ENCODE data around the gene C10orf90. TPM values are rescaled to one million over a fixed set of nuclear protein-coding genes. Genes with fewer than 3 reads are reported as not detected.

The C10orf90 gene
- total RNA-seq, 1 donor from 2014 or later, result not detected

DNA sequence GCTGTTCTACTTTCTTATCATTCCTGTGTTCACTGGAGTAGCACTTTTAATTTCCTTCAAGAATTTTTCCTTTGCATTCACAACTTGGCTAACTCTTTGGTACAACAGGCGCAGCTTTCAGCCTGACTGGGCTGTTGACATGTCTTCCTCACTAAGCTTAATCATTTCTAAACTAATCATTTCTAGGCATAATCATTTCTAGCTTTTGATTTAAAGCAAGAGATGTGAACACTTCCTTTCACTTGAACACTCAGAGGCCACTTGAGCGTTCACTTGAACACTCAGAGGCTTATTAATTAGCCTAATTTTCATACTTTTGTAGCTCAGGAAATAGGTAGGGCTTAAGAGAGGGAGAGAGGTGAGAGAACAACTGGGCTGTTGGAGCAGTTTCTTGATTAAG, 15.9 kb downstream of the C10orf90 start:
- ATAC-seq, result no peak
- TF ChIP-seq, protein P1, sequence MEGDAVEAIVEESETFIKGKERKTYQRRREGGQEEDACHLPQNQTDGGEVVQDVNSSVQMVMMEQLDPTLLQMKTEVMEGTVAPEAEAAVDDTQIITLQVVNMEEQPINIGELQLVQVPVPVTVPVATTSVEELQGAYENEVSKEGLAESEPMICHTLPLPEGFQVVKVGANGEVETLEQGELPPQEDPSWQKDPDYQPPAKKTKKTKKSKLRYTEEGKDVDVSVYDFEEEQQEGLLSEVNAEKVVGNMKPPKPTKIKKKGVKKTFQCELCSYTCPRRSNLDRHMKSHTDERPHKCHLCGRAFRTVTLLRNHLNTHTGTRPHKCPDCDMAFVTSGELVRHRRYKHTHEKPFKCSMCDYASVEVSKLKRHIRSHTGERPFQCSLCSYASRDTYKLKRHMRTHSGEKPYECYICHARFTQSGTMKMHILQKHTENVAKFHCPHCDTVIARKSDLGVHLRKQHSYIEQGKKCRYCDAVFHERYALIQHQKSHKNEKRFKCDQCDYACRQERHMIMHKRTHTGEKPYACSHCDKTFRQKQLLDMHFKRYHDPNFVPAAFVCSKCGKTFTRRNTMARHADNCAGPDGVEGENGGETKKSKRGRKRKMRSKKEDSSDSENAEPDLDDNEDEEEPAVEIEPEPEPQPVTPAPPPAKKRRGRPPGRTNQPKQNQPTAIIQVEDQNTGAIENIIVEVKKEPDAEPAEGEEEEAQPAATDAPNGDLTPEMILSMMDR (IDR thresholded peaks at IDR 0.05), result no peak
- H3K9me3 ChIP-seq, result no peaks in the 10 kb centered on the region
- no peaks in the 10 kb centered on the region for H3K27me3 ChIP-seq
- DNase-seq, result no peak
- intact Hi-C loops (cut with DNase I), result no loop called here
- H3K36me3 ChIP-seq, result no peaks in the 10 kb centered on the region
- no peak overlapping the region for H3K4me3 ChIP-seq
- no peak overlapping the region for H3K27ac ChIP-seq
- H3K4me1 ChIP-seq, result no peaks in the 10 kb centered on the region

DNA sequence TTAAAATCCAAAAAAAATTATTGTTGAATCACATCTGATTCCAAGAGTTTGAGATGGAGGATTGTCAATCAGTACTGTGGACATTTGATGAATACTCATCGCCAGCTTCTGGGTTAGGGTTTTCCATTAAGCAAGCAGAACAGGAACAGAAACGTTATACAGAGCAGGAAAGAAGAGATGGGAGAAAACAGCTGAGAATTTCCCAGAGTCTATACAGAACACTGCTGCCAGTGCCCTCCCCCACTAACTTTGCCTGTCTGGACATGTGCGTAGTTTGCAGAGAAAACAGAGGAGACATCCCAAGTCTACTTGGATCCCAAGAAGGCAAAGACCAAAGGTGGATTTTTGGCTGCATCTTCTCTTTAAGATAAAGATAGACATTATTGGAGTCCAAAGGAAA, 19.0 kb downstream of the C10orf90 start:
- ATAC-seq (no peak), DNase-seq (no peak)
- TF ChIP-seq, protein P1 (IDR thresholded peaks at IDR 0.05), result no peak
- Histone ChIP-seq H3K27me3 (no peaks in the 10 kb centered on the region), H3K9me3 (no peaks in the 10 kb centered on the region), H3K36me3 (no peaks in the 10 kb centered on the region), H3K4me1 (no peaks in the 10 kb centered on the region), H3K4me3 (no peak overlapping the region), H3K27ac (no peak overlapping the region)
- intact Hi-C loops (cut with DNase I), result no loop called here

DNA sequence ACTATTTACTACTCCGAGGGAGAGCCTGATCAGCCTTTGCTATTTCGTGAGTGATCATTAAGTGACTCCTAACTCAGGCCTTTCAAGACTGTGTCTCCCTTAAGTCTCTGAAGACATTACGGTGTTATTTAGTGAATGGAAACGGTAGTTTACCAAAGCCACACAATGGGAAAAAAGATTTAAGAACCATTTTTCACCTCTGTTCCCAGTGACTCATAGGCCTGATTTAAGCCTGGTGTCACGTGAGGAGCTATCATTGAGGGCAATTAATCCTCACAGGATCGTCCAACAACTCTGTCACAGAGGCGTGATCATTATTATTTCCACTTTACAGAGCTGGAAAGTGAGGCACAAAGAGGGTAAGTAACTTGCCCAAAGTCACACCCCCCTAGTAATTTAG, 20.3 kb downstream of the C10orf90 start:
- no peaks in the 10 kb centered on the region for H3K4me1 ChIP-seq
- no peak overlapping the region for H3K4me3 ChIP-seq
- no peak overlapping the region for H3K27ac ChIP-seq
- ATAC-seq, result no peak
- DNase-seq, result no peak
- intact Hi-C loops (cut with DNase I), result no loop called here
- H3K36me3 ChIP-seq, result no peaks in the 10 kb centered on the region
- H3K27me3 ChIP-seq, result no peaks in the 10 kb centered on the region
- TF ChIP-seq, protein P1 (IDR thresholded peaks at IDR 0.05), result no peak
- H3K9me3 ChIP-seq, result no peaks in the 10 kb centered on the region

DNA sequence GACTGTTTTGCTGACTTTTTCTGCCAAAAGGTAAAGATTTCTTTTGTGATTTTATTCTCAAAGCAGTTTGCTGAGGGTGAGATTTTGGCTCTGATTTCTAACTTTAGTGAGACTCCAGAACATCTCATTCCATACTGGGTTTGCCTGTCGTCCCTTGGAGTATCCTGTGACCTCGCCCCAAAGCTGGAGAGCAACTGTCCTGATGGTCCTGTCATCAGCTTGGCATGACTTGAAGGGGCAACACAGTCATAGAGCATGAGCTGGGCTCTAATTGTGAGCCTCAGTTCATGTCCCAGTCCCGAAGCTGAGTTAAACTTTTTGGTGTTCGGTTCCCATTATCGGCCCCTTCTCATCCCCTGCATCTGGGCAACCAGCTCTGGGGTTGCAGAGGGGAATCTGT, 23.4 kb downstream of the C10orf90 start:
- H3K9me3 ChIP-seq, result no peaks in the 10 kb centered on the region
- ATAC-seq (no peak), DNase-seq (no peak)
- no peaks in the 10 kb centered on the region for H3K4me1 ChIP-seq
- no peak overlapping the region for H3K4me3 ChIP-seq
- no peak overlapping the region for H3K27ac ChIP-seq
- intact Hi-C loops (cut with DNase I), result no loop called here
- H3K27me3 ChIP-seq, result no peaks in the 10 kb centered on the region
- TF ChIP-seq, protein P1 (IDR thresholded peaks at IDR 0.05), result no peak
- no peaks in the 10 kb centered on the region for H3K36me3 ChIP-seq

DNA sequence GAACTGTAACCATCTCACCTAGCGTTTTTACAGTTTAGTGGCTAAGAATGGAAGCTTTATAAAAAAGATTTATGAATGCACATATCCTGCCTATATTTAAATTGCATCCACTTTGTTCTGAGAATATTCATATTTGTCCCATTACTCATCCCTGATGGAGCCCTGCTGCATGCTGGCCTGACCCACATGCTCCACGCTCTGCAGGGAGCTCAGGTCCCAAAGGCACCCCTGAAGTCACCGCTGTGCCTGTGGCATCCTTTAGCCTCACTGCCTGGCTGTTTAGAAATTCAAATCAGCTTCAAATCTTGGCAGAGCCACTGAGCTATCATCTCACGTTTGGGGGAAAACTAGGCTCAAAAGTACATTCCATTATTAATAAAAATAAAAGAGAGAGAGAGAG, 24.4 kb downstream of the C10orf90 start:
- Histone ChIP-seq H3K4me1 (no peaks in the 10 kb centered on the region), H3K36me3 (no peaks in the 10 kb centered on the region), H3K27me3 (no peaks in the 10 kb centered on the region), H3K4me3 (no peak overlapping the region), H3K9me3 (no peaks in the 10 kb centered on the region), H3K27ac (no peak overlapping the region)
- DNase-seq (no peak), ATAC-seq (no peak)
- intact Hi-C loops (cut with DNase I), result no loop called here
- TF ChIP-seq, protein P1 (IDR thresholded peaks at IDR 0.05), result no peak

DNA sequence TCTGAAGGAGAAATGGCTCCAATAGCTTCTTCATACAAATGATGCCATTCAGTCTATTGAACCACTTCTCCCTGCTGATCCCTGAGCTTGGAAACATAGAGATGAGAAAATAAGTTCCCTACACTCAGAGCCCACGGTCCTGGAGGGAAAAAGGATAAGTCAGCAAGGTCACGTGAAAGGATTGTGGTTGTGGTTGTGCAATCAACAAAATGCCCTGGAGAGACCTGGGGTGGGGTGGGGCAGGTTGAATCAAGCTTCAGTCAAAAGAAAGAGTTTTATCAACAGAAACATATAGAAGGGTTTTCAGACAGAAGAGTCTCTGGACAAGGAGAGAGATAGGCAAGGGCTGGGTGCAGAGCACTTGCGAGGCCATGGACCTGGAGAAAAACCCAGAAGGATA, 30.1 kb downstream of the C10orf90 start:
- TF ChIP-seq, protein P1 (IDR thresholded peaks at IDR 0.05), result no peak
- no peaks in the 10 kb centered on the region for H3K4me1 ChIP-seq
- H3K36me3 ChIP-seq, result no peaks in the 10 kb centered on the region
- H3K27ac ChIP-seq, result no peak overlapping the region
- intact Hi-C loops (cut with DNase I), result no loop called here
- H3K4me3 ChIP-seq, result no peak overlapping the region
- H3K9me3 ChIP-seq, result no peaks in the 10 kb centered on the region
- peak; percentile 40 for ATAC-seq
- no peak for DNase-seq
- no peaks in the 10 kb centered on the region for H3K27me3 ChIP-seq
